K562 (cell line): ENCODE results near the gene LHX3. TPM values are rescaled to one million over a fixed set of nuclear protein-coding genes. Genes with fewer than 3 reads are reported as not detected.

Experiments
- ATAC-seq: fragments of 200-7000 bp; cut with Tn5 transposase; 3 replicates; pipeline ENCODE4 v1.9.1; 2020; ENCODE audit warnings: moderate library complexity
- BruUV-seq: library from RNA; stranded (reverse); fragments of 400-500 nt; replicated peaks from 2 replicates; lab custom pipeline; 2021; lab: Mats Ljungman, UMichigan
- CTCF ChIA-PET: fragments of 300-600 bp; formaldehyde crosslinking; extraction: SDS; loops from one replicate; lab custom pipeline; 2021; ENCODE audit warnings: low intra/inter-chr PET ratio; lab: Yijun Ruan, JAX
- POLR2A ChIA-PET: fragments of 300-600, 350-650 bp; sonication (Branson Sonifier 250); formaldehyde crosslinking; extraction: SDS; loops from one replicate; lab custom pipeline; 2021; ENCODE audit warnings: antibody characterized with exemption, inconsistent platforms; lab: Yijun Ruan, JAX
- DNase-seq, 4 experiments: peaks; one replicate each; pipeline versions ENCODE4 v3.0.0 to v3.0.0-alpha.2; 2011 to 2018; ENCODE audit warnings: low spot score in 3 of 4, mixed read lengths in 3 of 4; ENCODE audit errors: extremely low read depth in 1 of 4
- FAIRE-seq: peaks from 2 replicates; lab custom pipeline; 2011; peaks lifted over from hg19 to GRCh38; lab: Jason Lieb, UNC
- H2AFZ ChIP-seq: 2 replicates; pipeline ENCODE4 v1.6.0; 2011; ENCODE audit warnings: low read depth, low read length, control low read depth, inconsistent platforms
- H3K27ac ChIP-seq: fragments of 200-600 bp; 3 replicates; pipeline ENCODE4 v1.8.0; 2011; ENCODE audit warnings: low read depth, mild to moderate bottlenecking, control low read depth, inconsistent platforms, low read length, moderate library complexity, mixed read lengths; ENCODE audit errors: extremely low read depth
- H3K27me3 ChIP-seq, 2 experiments: fragments of 300-600 bp in 1 of 2; 2 replicates in 1 of 2; 3 replicates in 1 of 2; pipeline versions ENCODE4 v1.6.0 to v1.8.0; 2011; ENCODE audit warnings: inconsistent platforms in 2 of 2, low read length in 2 of 2, mild to moderate bottlenecking in 1 of 2, mixed read lengths in 1 of 2, moderate library complexity in 1 of 2; ENCODE audit not compliant: control insufficient read depth in 2 of 2, insufficient read depth in 2 of 2
- H3K36me3 ChIP-seq: fragments of 300-600 bp; 3 replicates; pipeline ENCODE4 v1.8.0; 2011; ENCODE audit warnings: mild to moderate bottlenecking, low read length, inconsistent platforms; ENCODE audit not compliant: control insufficient read depth, insufficient read depth
- H3K4me1 ChIP-seq, 2 experiments: fragments of 200-600 bp in 1 of 2; replicated peaks in 1 of 2; 2 replicates in 1 of 2; 3 replicates in 1 of 2; pipeline versions ENCODE4 v1.5.1 to v1.8.0; 2011; ENCODE audit warnings: inconsistent platforms in 2 of 2, low read length in 2 of 2, mild to moderate bottlenecking in 1 of 2, mixed read lengths in 1 of 2, moderate library complexity in 1 of 2; ENCODE audit not compliant: control insufficient read depth in 2 of 2, insufficient read depth in 2 of 2
- H3K4me2 ChIP-seq: 2 replicates; pipeline ENCODE4 v1.6.1; 2011; ENCODE audit warnings: low read length, control low read depth, inconsistent platforms, mixed read lengths; ENCODE audit not compliant: insufficient read depth
- H3K4me3 ChIP-seq: fragments of 200-600 bp; sonication (generic), shearing (Covaris generic); 2 replicates; pipeline ENCODE4 v1.5.1; 2016; ENCODE audit warnings: control low read depth, inconsistent platforms
- H3K79me2 ChIP-seq: fragments of 200-600 bp; 3 replicates; pipeline ENCODE4 v1.8.0; 2011; ENCODE audit warnings: low read length, inconsistent platforms; ENCODE audit not compliant: control insufficient read depth, insufficient read depth
- H3K9ac ChIP-seq, 2 experiments: 2 replicates each; pipeline versions ENCODE4 v1.6.0 to v1.6.1; 2011; ENCODE audit warnings: low read depth in 2 of 2, low read length in 2 of 2, control low read depth in 1 of 2, inconsistent platforms in 1 of 2, mild to moderate bottlenecking in 1 of 2, mixed read lengths in 1 of 2; ENCODE audit not compliant: insufficient read depth in 1 of 2
- H3K9me1 ChIP-seq: one replicate; pipeline ENCODE4 v1.6.0; 2011; ENCODE audit warnings: inconsistent platforms, mild to moderate bottlenecking, low read length, moderate library complexity; ENCODE audit not compliant: control insufficient read depth, insufficient read depth
- H3K9me3 ChIP-seq: replicated peaks from 2 replicates; pipeline ENCODE4 v1.5.1; 2011; ENCODE audit warnings: low read depth, low read length, inconsistent platforms; ENCODE audit not compliant: control insufficient read depth, insufficient read depth
- H4K20me1 ChIP-seq: replicated peaks from 2 replicates; pipeline ENCODE4 v1.6.1; 2011; ENCODE audit warnings: low read length, inconsistent platforms, mixed read lengths; ENCODE audit not compliant: control insufficient read depth, insufficient read depth
- BCL6 ChIP-seq: fragments of 250-450 bp; sonication (Bioruptor Pico); IDR thresholded peaks from 2 replicates; pipeline ENCODE4 v1.4.0; 2020
- CBX1 ChIP-seq: sonication (generic); IDR thresholded peaks from 2 replicates; pipeline ENCODE4 v1.6.1; 2016; ENCODE audit warnings: antibody characterized with exemption, low read depth, mild to moderate bottlenecking
- KAT2B ChIP-seq: IDR thresholded peaks from one replicate; pipeline ENCODE4 v1.6.1; 2012; ENCODE audit warnings: low read depth, mild to moderate bottlenecking, control low read depth, inconsistent platforms, low read length, moderate library complexity
- KLF10 ChIP-seq: fragments of 250-450 bp; sonication (Bioruptor Pico); IDR thresholded peaks from 2 replicates; pipeline ENCODE4 v1.6.1; 2021; ENCODE audit warnings: matching md5 sums
- KLF6 ChIP-seq: fragments of 250-450 bp; sonication (Bioruptor Pico); IDR thresholded peaks from 2 replicates; pipeline ENCODE4 v1.4.0; 2020; ENCODE audit warnings: mild to moderate bottlenecking, moderate library complexity, borderline replicate concordance
- MCM2 ChIP-seq: fragments of 450-650 bp; IDR thresholded peaks from 2 replicates; pipeline ENCODE4 v1.6.1; 2017; ENCODE audit warnings: low read depth, mild to moderate bottlenecking
- NKRF ChIP-seq: fragments of 450-650 bp; IDR thresholded peaks from 2 replicates; pipeline ENCODE4 v1.6.1; 2016; ENCODE audit warnings: borderline replicate concordance
- RFX1 ChIP-seq: fragments of 450-650 bp; IDR thresholded peaks from 2 replicates; pipeline ENCODE4 v1.6.1; 2016; ENCODE audit warnings: mild to moderate bottlenecking, moderate library complexity
- SNIP1 ChIP-seq: fragments of 450-650 bp; IDR thresholded peaks from 2 replicates; pipeline ENCODE4 v1.7.1; 2017; ENCODE audit warnings: low read depth, mild to moderate bottlenecking
- TARDBP ChIP-seq: fragments of 450-650 bp; IDR thresholded peaks from 2 replicates; pipeline ENCODE4 v1.6.1; 2016
- TFAM ChIP-seq: fragments of 250-450 bp; sonication (Bioruptor Pico); conservative IDR thresholded peaks from 2 replicates; pipeline ENCODE4 v1.5.0; 2021; ENCODE audit warnings: mild to moderate bottlenecking, moderate library complexity
- ZKSCAN8 ChIP-seq: fragments of 200-800 bp; sonication (Bioruptor generic); IDR thresholded peaks from 2 replicates; pipeline ENCODE4 v1.6.1; 2016; ENCODE audit warnings: missing genetic modification characterization, missing compliant biosample characterization
- ZNF639 ChIP-seq, 2 experiments: fragments of 200-800 bp in 1 of 2; sonication (Bioruptor generic) in 1 of 2; sonication (generic) in 1 of 2; formaldehyde crosslinking in 1 of 2; IDR thresholded peaks in 1 of 2; conservative IDR thresholded peaks in 1 of 2; 2 replicates each; pipeline versions ENCODE4 v1.5.0 to v1.6.1; 2016 to 2020; ENCODE audit warnings: missing compliant biosample characterization in 1 of 2, missing genetic modification characterization in 1 of 2, missing genetic modification reagents in 1 of 2
- WGBS: fragments of 100-300 bp; shearing (Covaris generic); methylation state at CpG from one replicate; pipeline ENCODE4 v1.1.6; 2016; ENCODE audit warnings: low coverage, mixed read lengths; ENCODE audit not compliant: insufficient coverage; ENCODE audit errors: missing lambda C conversion rate; 5-methylcytosine and 5-hydroxymethylcytosine counted together
- in situ Hi-C: fragments of 300-500 bp; cut with MboI; formaldehyde crosslinking; loops from 4 replicates; pipeline ENCODE4 v1.15.0; 2018; ENCODE audit warnings: inconsistent platforms, mixed read lengths
- intact Hi-C: fragments of 100-400 bp; cut with micrococcal nuclease; formaldehyde crosslinking; loops from 2 replicates; pipeline ENCODE4 v1.14.2; 2022
- polyA plus RNA-seq, 8 experiments: library from polyadenylated mRNA; depleted of rRNA in 4 of 8; stranded (reverse) in 5 of 8; unstranded in 3 of 8; fragments of >200 nt; fragmentation: Nextera tagmentation in 2 of 8; fragmentation: Illumina TruSeq in 1 of 8; extraction: Ambion mirVana in 2 of 8; extraction: Trizol in 1 of 8; gene quantifications; 2 replicates each; pipeline versions ENCODE4 v1.2.1 to v1.2.3, GENCODE V29; 2011 to 2014; ENCODE audit warnings: inconsistent platforms in 1 of 8, missing spikeins in 1 of 8
- total RNA-seq, 7 experiments: library from RNA; depleted of rRNA in 6 of 7; stranded (reverse); fragments of >200 nt in 6 of 7; fragmentation: Illumina TruSeq in 2 of 7; extraction: Trizol in 2 of 7; gene quantifications; 2 replicates each; pipeline versions ENCODE4 v1.2.1 to v1.2.3, GENCODE V29; 2011 to 2021; ENCODE audit warnings: low replicate concordance in 1 of 7

Gene LHX3
- total and polyA plus RNA-seq, 9 of the 15 experiments (the other 6 are each of a cell fraction or from before 2014, with no cell fraction given): 0.09 TPM; not detected in 8

- Histone ChIP-seq H3K27me3 (peaks cover 17 to 60% of the 10 kb centered on the region in 2 experiments; a peak in 4 of 5 replicates), H3K36me3 (no peaks in the 10 kb centered on the region), H3K79me2 (no peaks in the 10 kb centered on the region), H3K27ac (no peak overlapping the region), H3K4me3 (no peak overlapping the region), H2AFZ (no peak overlapping the region), H3K9me1 (no peaks in the 10 kb centered on the region), H3K4me1 (peaks cover 0 to 82% of the 10 kb centered on the region in 2 experiments; a peak in 3 of 5 replicates), H3K9ac (no peak overlapping the region), H3K9me3 (no peaks in the 10 kb centered on the region), H4K20me1 (peaks cover 6% of the 10 kb centered on the region; the same call in 1 of the 2 replicates), H3K4me2 (no peak overlapping the region)
- CTCF ChIA-PET: interaction anchor here (1.1 kb wide), 1 partner anchor 32 kb away, joined by 3 read pairs; no protein-coding TSS in a partner anchor
- 31% methylated on average over 24 of the region's 32 CpGs for WGBS
- FAIRE-seq (no peak), ATAC-seq (no peak), DNase-seq (no peak)
- no TSS peak for BruUV-seq
- POLR2A ChIA-PET: interaction anchor here (0.6 to 1.1 kb wide), 2 partner anchors 17 to 47 kb away, joined by 3 read pairs; no protein-coding TSS in a partner anchor
- intact Hi-C loops: no loop called here
- in situ Hi-C loops: no loop called here
- no peak for TF ChIP-seq SNIP1
- TF ChIP-seq ZKSCAN8 (CRISPR knock-in tag): no peak
- no peak for TF ChIP-seq KLF6 (CRISPR knock-in tag)
- no peak for TF ChIP-seq KAT2B
- TF ChIP-seq ZNF639 (CRISPR knock-in tag; conservative IDR thresholded peaks at IDR 0.05 in 1 of 2, IDR thresholded peaks at IDR 0.05 in 1 of 2): no peak
- TF ChIP-seq CBX1: no peak
- TF ChIP-seq TFAM (CRISPR knock-in tag): no peak
- no peak for TF ChIP-seq MCM2
- TF ChIP-seq KLF10: no peak
- no peak for TF ChIP-seq TARDBP
- TF ChIP-seq NKRF: no peak
- TF ChIP-seq BCL6 (CRISPR knock-in tag): no peak
- no peak for TF ChIP-seq RFX1
These were observed 48.6 kb upstream of the LHX3 start for GRCh38 chr9:136253246-136254130.
